Activated CD4-positive, alpha-beta T cell treated with anti-CD3 and anti-CD28 coated beads, Interleukin-2, amount 10 ng/mL, durations not matched to agents 24 days and 14 days (primary cell): Measurements from ENCODE around the gene SLC24A3. TPM values are rescaled to one million over a fixed set of nuclear protein-coding genes. Genes with fewer than 3 reads are reported as not detected.

ENCODE experiments used
- DNase-seq: peaks from one replicate; pipeline ENCODE4 v3.0.0; 2022
- H3K27ac Mint-ChIP-seq: one replicate; pipeline ENCODE4 v1.8.0; 2022; ENCODE audit warnings: mild to moderate bottlenecking, mixed read lengths
- H3K27me3 Mint-ChIP-seq: one replicate; pipeline ENCODE4 v1.8.0; 2022; ENCODE audit warnings: mixed read lengths
- H3K36me3 Mint-ChIP-seq: one replicate; pipeline ENCODE4 v1.8.0; 2022; ENCODE audit warnings: low read depth, mild to moderate bottlenecking, mixed read lengths
- H3K4me1 Mint-ChIP-seq: one replicate; pipeline ENCODE4 v1.8.0; 2021; ENCODE audit warnings: mixed read lengths
- H3K4me3 Mint-ChIP-seq: one replicate; pipeline ENCODE4 v1.8.0; 2022; ENCODE audit warnings: mild to moderate bottlenecking, moderate library complexity, mixed read lengths
- H3K9me3 Mint-ChIP-seq: one replicate; pipeline ENCODE4 v1.8.0; 2021; ENCODE audit warnings: mixed read lengths
- intact Hi-C: fragments of 100-400 bp; cut with micrococcal nuclease; formaldehyde crosslinking; loops from one replicate; pipeline ENCODE4 v1.15.1; 2023
- total RNA-seq: library from RNA; stranded (reverse); gene quantifications from 2 replicates; pipeline ENCODE4 v1.2.3, GENCODE V29; 2022

SLC24A3 gene
- total RNA-seq, 1 donor from 2014 or later = not detected

- H3K27ac Mint-ChIP-seq = no peak overlapping the region
Observed at GRCh38 chr20:19252451-19253120, 40.1 kb downstream of the SLC24A3 start.

GRCh38 chr20:19253316-19253715 lies 40.9 kb downstream of the SLC24A3 start:
- H3K36me3 Mint-ChIP-seq = no peaks in the 10 kb centered on the region
- no peaks in the 10 kb centered on the region for H3K4me1 Mint-ChIP-seq
- no peak for DNase-seq
- intact Hi-C loops = no loop called here
- no peaks in the 10 kb centered on the region for H3K9me3 Mint-ChIP-seq
- no peak overlapping the region for H3K27ac Mint-ChIP-seq
- H3K27me3 Mint-ChIP-seq = no peaks in the 10 kb centered on the region
- H3K4me3 Mint-ChIP-seq = no peak overlapping the region

More at GRCh38 chr20:19252451-19253120, 40.1 kb downstream of the SLC24A3 start:
- H3K36me3 Mint-ChIP-seq = no peaks in the 10 kb centered on the region
- no peak overlapping the region for H3K4me3 Mint-ChIP-seq
- H3K9me3 Mint-ChIP-seq = no peaks in the 10 kb centered on the region
- DNase-seq = no peak
- no peaks in the 10 kb centered on the region for H3K27me3 Mint-ChIP-seq
- intact Hi-C loops = no loop called here
- H3K4me1 Mint-ChIP-seq = no peaks in the 10 kb centered on the region

- intact Hi-C loops = no loop called here
Observed at GRCh38 chr20:19253916-19254820, 41.7 kb downstream of the SLC24A3 start.

GRCh38 chr20:19254956-19255355 lies 42.5 kb downstream of the SLC24A3 start:
- Mint-ChIP-seq H3K4me3 (no peak overlapping the region), H3K27ac (no peak overlapping the region), H3K4me1 (no peaks in the 10 kb centered on the region), H3K36me3 (no peaks in the 10 kb centered on the region), H3K9me3 (no peaks in the 10 kb centered on the region), H3K27me3 (no peaks in the 10 kb centered on the region)
- intact Hi-C loops = no loop called here
- no peak for DNase-seq

More at GRCh38 chr20:19253916-19254820, 41.7 kb downstream of the SLC24A3 start:
- no peak overlapping the region for H3K4me3 Mint-ChIP-seq
- H3K27me3 Mint-ChIP-seq = no peaks in the 10 kb centered on the region
- H3K27ac Mint-ChIP-seq = no peak overlapping the region
- H3K4me1 Mint-ChIP-seq = no peaks in the 10 kb centered on the region
- DNase-seq = no peak
- H3K36me3 Mint-ChIP-seq = no peaks in the 10 kb centered on the region
- H3K9me3 Mint-ChIP-seq = no peaks in the 10 kb centered on the region

GRCh38 chr20:19256085-19256484 lies 43.6 kb downstream of the SLC24A3 start:
- H3K9me3 Mint-ChIP-seq = no peaks in the 10 kb centered on the region
- H3K27me3 Mint-ChIP-seq = no peaks in the 10 kb centered on the region
- H3K27ac Mint-ChIP-seq = no peak overlapping the region
- intact Hi-C loops = no loop called here
- no peak overlapping the region for H3K4me3 Mint-ChIP-seq
- no peak for DNase-seq
- no peaks in the 10 kb centered on the region for H3K36me3 Mint-ChIP-seq
- no peaks in the 10 kb centered on the region for H3K4me1 Mint-ChIP-seq

GRCh38 chr20:19256906-19257595 lies 44.6 kb downstream of the SLC24A3 start:
- H3K4me1 Mint-ChIP-seq = no peaks in the 10 kb centered on the region
- H3K9me3 Mint-ChIP-seq = no peaks in the 10 kb centered on the region
- H3K36me3 Mint-ChIP-seq = no peaks in the 10 kb centered on the region
- H3K27me3 Mint-ChIP-seq = no peaks in the 10 kb centered on the region
- H3K4me3 Mint-ChIP-seq = no peak overlapping the region
- DNase-seq = no peak
- H3K27ac Mint-ChIP-seq = no peak overlapping the region
- intact Hi-C loops = no loop called here

- Mint-ChIP-seq H3K27me3 (no peaks in the 10 kb centered on the region), H3K4me1 (no peaks in the 10 kb centered on the region), H3K27ac (no peak overlapping the region), H3K4me3 (no peak overlapping the region), H3K36me3 (no peaks in the 10 kb centered on the region), H3K9me3 (no peaks in the 10 kb centered on the region)
- intact Hi-C loops = no loop called here
- DNase-seq = no peak
Observed at GRCh38 chr20:19257865-19258264, 45.4 kb downstream of the SLC24A3 start.

- intact Hi-C loops = no loop called here
- H3K27me3 Mint-ChIP-seq = no peaks in the 10 kb centered on the region
- no peaks in the 10 kb centered on the region for H3K4me1 Mint-ChIP-seq
- DNase-seq = no peak
- H3K27ac Mint-ChIP-seq = no peak overlapping the region
- H3K36me3 Mint-ChIP-seq = no peaks in the 10 kb centered on the region
- no peaks in the 10 kb centered on the region for H3K9me3 Mint-ChIP-seq
- H3K4me3 Mint-ChIP-seq = no peak overlapping the region
Observed at GRCh38 chr20:19259141-19259591, 46.7 kb downstream of the SLC24A3 start.

- H3K9me3 Mint-ChIP-seq = no peaks in the 10 kb centered on the region
- DNase-seq = no peak
- no peak overlapping the region for H3K4me3 Mint-ChIP-seq
- H3K36me3 Mint-ChIP-seq = no peaks in the 10 kb centered on the region
- no peak overlapping the region for H3K27ac Mint-ChIP-seq
- intact Hi-C loops = no loop called here
- H3K4me1 Mint-ChIP-seq = no peaks in the 10 kb centered on the region
- no peaks in the 10 kb centered on the region for H3K27me3 Mint-ChIP-seq
Observed at GRCh38 chr20:19260412-19261090, 48.1 kb downstream of the SLC24A3 start.

- intact Hi-C loops = no loop called here
Observed at GRCh38 chr20:19264191-19264590, 51.7 kb downstream of the SLC24A3 start.

GRCh38 chr20:19265646-19266374 lies 53.4 kb downstream of the SLC24A3 start:
- no peak for DNase-seq
- Mint-ChIP-seq H3K27me3 (no peaks in the 10 kb centered on the region), H3K27ac (no peak overlapping the region), H3K4me3 (no peak overlapping the region), H3K36me3 (no peaks in the 10 kb centered on the region), H3K9me3 (no peaks in the 10 kb centered on the region), H3K4me1 (no peaks in the 10 kb centered on the region)
- intact Hi-C loops = no loop called here

More at GRCh38 chr20:19264191-19264590, 51.7 kb downstream of the SLC24A3 start:
- Mint-ChIP-seq H3K9me3 (no peaks in the 10 kb centered on the region), H3K4me3 (no peak overlapping the region), H3K36me3 (no peaks in the 10 kb centered on the region), H3K27ac (no peak overlapping the region), H3K4me1 (no peaks in the 10 kb centered on the region), H3K27me3 (no peaks in the 10 kb centered on the region)
- DNase-seq = no peak

GRCh38 chr20:19268426-19268825 lies 56.0 kb downstream of the SLC24A3 start:
- intact Hi-C loops = no loop called here
- Mint-ChIP-seq H3K4me1 (no peaks in the 10 kb centered on the region), H3K36me3 (no peaks in the 10 kb centered on the region), H3K4me3 (no peak overlapping the region), H3K9me3 (no peaks in the 10 kb centered on the region), H3K27me3 (no peaks in the 10 kb centered on the region), H3K27ac (no peak overlapping the region)
- DNase-seq = no peak

GRCh38 chr20:19269737-19270340 lies 57.4 kb downstream of the SLC24A3 start:
- intact Hi-C loops = no loop called here
- no peak overlapping the region for H3K4me3 Mint-ChIP-seq
- no peaks in the 10 kb centered on the region for H3K36me3 Mint-ChIP-seq
- H3K9me3 Mint-ChIP-seq = no peaks in the 10 kb centered on the region
- H3K27me3 Mint-ChIP-seq = no peaks in the 10 kb centered on the region
- no peak overlapping the region for H3K27ac Mint-ChIP-seq
- no peak for DNase-seq
- no peaks in the 10 kb centered on the region for H3K4me1 Mint-ChIP-seq
